ENCODE data around the gene MARCHF10.

MARCHF10 gene

GRCh38 chr17:62751060-62751691 lies 56.9 kb downstream of the MARCHF10 start:
- no peak for DNase-seq

- DNase-seq = no peak
These were observed 57.5 kb downstream of the MARCHF10 start for GRCh38 chr17:62750631-62751051.

GRCh38 chr17:62749926-62750325 lies 58.2 kb downstream of the MARCHF10 start:
- DNase-seq = no peak

- DNase-seq = no peak
These were observed 61.2 kb downstream of the MARCHF10 start for GRCh38 chr17:62746941-62747340.

- DNase-seq = no peak
These were observed 62.3 kb downstream of the MARCHF10 start for GRCh38 chr17:62745806-62746205.

GRCh38 chr17:62744259-62744658 lies 63.9 kb downstream of the MARCHF10 start:
- no peak for DNase-seq

GRCh38 chr17:62741290-62741689 lies 66.8 kb downstream of the MARCHF10 start:
- peak in 1 of 5 experiments; percentile 78 for DNase-seq

GRCh38 chr17:62739645-62740388 lies 68.3 kb downstream of the MARCHF10 start:
- DNase-seq = no peak

- no peak for DNase-seq
These were observed 69.8 kb downstream of the MARCHF10 start for GRCh38 chr17:62738281-62738680.

- DNase-seq = peak in 1 of 5 experiments; percentile 17
These were observed 70.6 kb downstream of the MARCHF10 start for GRCh38 chr17:62737513-62737912.

- no peak for DNase-seq
These were observed 73.0 kb downstream of the MARCHF10 start for GRCh38 chr17:62735044-62735651.

GRCh38 chr17:62732125-62732524 lies 76.0 kb downstream of the MARCHF10 start:
- no peak for DNase-seq

- no peak for DNase-seq
These were observed 80.0 kb downstream of the MARCHF10 start for GRCh38 chr17:62727916-62728672.

- DNase-seq = no peak
These were observed 82.3 kb downstream of the MARCHF10 start for GRCh38 chr17:62725791-62726249.

GRCh38 chr17:62724398-62725146 lies 83.5 kb downstream of the MARCHF10 start:
- peak in 4 of 5 experiments; percentile 30 to 91 (median 79) for DNase-seq

- DNase-seq = no peak
These were observed 84.3 kb downstream of the MARCHF10 start for GRCh38 chr17:62723842-62724241.

- DNase-seq = no peak
These were observed 85.5 kb downstream of the MARCHF10 start for GRCh38 chr17:62722625-62723024.

- no peak for DNase-seq
These were observed 87.8 kb downstream of the MARCHF10 start for GRCh38 chr17:62720126-62720850.

GRCh38 chr17:62719586-62719985 lies 88.5 kb downstream of the MARCHF10 start:
- DNase-seq = no peak

GRCh38 chr17:62718429-62718828 lies 89.7 kb downstream of the MARCHF10 start:
- DNase-seq = peak in 2 of 5 experiments; percentile 16 to 41

- DNase-seq = peak in 1 of 5 experiments; percentile 32
These were observed 90.2 kb downstream of the MARCHF10 start for GRCh38 chr17:62717889-62718288.

- DNase-seq = no peak
These were observed 90.6 kb downstream of the MARCHF10 start for GRCh38 chr17:62717589-62717855.
